PC-9 (cell line): ENCODE measurements around the gene SMIM43. TPM values are rescaled to one million over a fixed set of nuclear protein-coding genes. Genes with fewer than 3 reads are reported as not detected.

Experiments used
- BruUV-seq: library from RNA; stranded (reverse); fragments of 400-500 nt; replicated peaks from 2 replicates; lab custom pipeline; 2021; lab: Mats Ljungman, UMichigan
- CTCF ChIA-PET: fragments of 300-600 bp; sonication (Branson Sonifier 250); formaldehyde crosslinking; loops from one replicate; lab custom pipeline; 2022; ENCODE audit warnings: antibody characterized with exemption; lab: Charles Lee
- POLR2A ChIA-PET: fragments of 300-600 bp; sonication (Branson Sonifier 250); formaldehyde crosslinking; loops from one replicate; lab custom pipeline; 2022; ENCODE audit warnings: antibody characterized with exemption; ENCODE audit not compliant: unreplicated experiment; lab: Charles Lee
- DNase-seq, 2 experiments: peaks; one replicate each; pipeline versions ENCODE4 v3.0.0 to v3.0.0-alpha.2; 2015 to 2022; ENCODE audit warnings: mixed read lengths in 1 of 2
- H2AFZ ChIP-seq: fragments of 200-600 bp; sonication (generic); 2 replicates; pipeline ENCODE4 v1.8.1; 2017; ENCODE audit warnings: antibody characterized with exemption
- H3F3A ChIP-seq: fragments of 200-600 bp; sonication (generic); 2 replicates; pipeline ENCODE4 v1.8.1; 2017; ENCODE audit warnings: antibody characterized with exemption, mild to moderate bottlenecking, low read depth; ENCODE audit not compliant: insufficient read depth
- H3K27ac ChIP-seq: fragments of 200-600 bp; sonication (generic); 2 replicates; pipeline ENCODE4 v1.6.1; 2016; ENCODE audit warnings: mixed run types
- H3K27me3 ChIP-seq: fragments of 200-600 bp; sonication (generic); 2 replicates; pipeline ENCODE4 v1.6.1; 2016; ENCODE audit warnings: low read depth, mixed run types; ENCODE audit not compliant: insufficient read depth
- H3K36me3 ChIP-seq: fragments of 200-600 bp; sonication (generic); 2 replicates; pipeline ENCODE4 v1.6.1; 2016; ENCODE audit warnings: low read depth, mixed run types
- H3K4me1 ChIP-seq: fragments of 200-600 bp; sonication (generic); replicated peaks from 2 replicates; pipeline ENCODE4 v1.6.1; 2016; ENCODE audit warnings: mixed run types; ENCODE audit not compliant: insufficient read depth
- H3K4me2 ChIP-seq: fragments of 200-600 bp; sonication (generic); 2 replicates; pipeline ENCODE4 v1.6.1; 2017; ENCODE audit warnings: mixed run types
- H3K4me3 ChIP-seq: fragments of 200-600 bp; sonication (generic); 2 replicates; pipeline ENCODE4 v1.6.1; 2016; ENCODE audit warnings: mixed run types
- H3K79me2 ChIP-seq: fragments of 200-600 bp; sonication (generic); 2 replicates; pipeline ENCODE4 v1.6.1; 2017; ENCODE audit warnings: low read depth, mixed run types
- H3K9me2 ChIP-seq: fragments of 200-600 bp; sonication (generic); 2 replicates; pipeline ENCODE4 v1.8.1; 2017; ENCODE audit warnings: mild to moderate bottlenecking; ENCODE audit not compliant: insufficient read depth
- H3K9me3 ChIP-seq: fragments of 200-600 bp; sonication (generic); 2 replicates; pipeline ENCODE4 v1.8.1; 2016; ENCODE audit warnings: low read depth; ENCODE audit not compliant: insufficient read depth
- H4K20me1 ChIP-seq: fragments of 200-600 bp; sonication (generic); 2 replicates; pipeline ENCODE4 v1.8.1; 2017; ENCODE audit not compliant: insufficient read depth
- EZH2 ChIP-seq: fragments of 200-600 bp; sonication (generic); IDR thresholded peaks from 2 replicates; pipeline ENCODE4 v1.8.0; 2017; ENCODE audit warnings: antibody characterized with exemption, low read depth
- intact Hi-C: fragments of 100-400 bp; cut with micrococcal nuclease; formaldehyde crosslinking; loops from one replicate; pipeline ENCODE4 v1.10.0; 2022; ENCODE audit not compliant: unreplicated experiment
- total RNA-seq: library from RNA; stranded (reverse); gene quantifications from 2 replicates; pipeline ENCODE4 v1.2.3, GENCODE V29; 2021
- TF ChIP-seq, protein P1 (sequence below): fragments of 200-600 bp; sonication (generic); conservative IDR thresholded peaks from 2 replicates; pipeline ENCODE4 v1.6.1; 2017; ENCODE audit warnings: mixed run types, antibody characterized with exemption, mild to moderate bottlenecking, moderate library complexity

The SMIM43 gene
- total RNA-seq, 1 experiment from 2014 or later: not detected

DNA sequence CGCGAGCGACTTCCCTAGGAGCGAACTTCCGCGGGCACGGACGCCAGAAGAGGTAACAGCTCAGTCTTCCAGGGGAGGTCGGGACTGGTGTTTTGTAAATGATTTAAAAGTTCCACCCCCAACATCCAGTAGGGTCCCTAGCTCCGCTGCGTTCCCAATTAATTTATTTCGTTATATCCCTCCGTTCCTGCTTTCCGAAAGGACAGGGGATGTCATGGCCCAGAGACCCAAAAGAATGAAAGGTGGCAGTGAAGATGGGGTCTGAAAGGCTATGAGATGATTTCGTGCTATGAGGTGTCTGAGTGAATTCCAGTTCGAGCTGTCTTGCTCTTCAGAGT lies 373 bp upstream of the SMIM43 start:
- H3K4me3 ChIP-seq: no peak overlapping the region

DNA sequence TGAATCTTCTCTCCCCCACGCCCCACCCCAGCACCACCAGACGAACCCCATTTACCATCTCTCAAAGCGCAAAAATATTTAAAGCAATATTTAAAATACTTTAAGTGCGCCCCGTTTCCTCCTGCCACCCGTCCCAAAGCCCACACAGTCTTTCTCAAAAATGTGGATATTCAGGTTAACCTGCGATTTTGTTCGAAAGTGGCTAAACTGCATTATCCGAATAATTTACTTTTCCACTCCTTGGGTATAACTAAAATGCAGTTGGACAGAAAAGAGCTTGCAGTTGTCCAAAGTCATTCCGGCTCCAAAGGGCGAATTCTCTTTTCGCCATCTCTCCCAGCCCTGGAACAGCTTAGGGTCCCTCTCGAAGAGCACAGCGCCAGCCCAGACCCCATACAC lies 662 bp downstream of the SMIM43 start:
- intact Hi-C loops: no loop called here
- Histone ChIP-seq H3K4me2 (no peak overlapping the region), H3K4me1 (peaks cover 7% of the 10 kb centered on the region), H4K20me1 (no peaks in the 10 kb centered on the region), H3F3A (no peaks in the 10 kb centered on the region), H3K27me3 (no peaks in the 10 kb centered on the region), H3K79me2 (no peaks in the 10 kb centered on the region), H3K4me3 (no peak overlapping the region), H3K9me3 (peaks cover 5% of the 10 kb centered on the region; the same call in 1 of the 2 replicates), H3K27ac (no peak overlapping the region), H2AFZ (no peak overlapping the region), H3K9me2 (no peaks in the 10 kb centered on the region), H3K36me3 (peaks cover under 1% of the 10 kb centered on the region; the same call in 1 of the 2 replicates)
- TF ChIP-seq, protein P1, sequence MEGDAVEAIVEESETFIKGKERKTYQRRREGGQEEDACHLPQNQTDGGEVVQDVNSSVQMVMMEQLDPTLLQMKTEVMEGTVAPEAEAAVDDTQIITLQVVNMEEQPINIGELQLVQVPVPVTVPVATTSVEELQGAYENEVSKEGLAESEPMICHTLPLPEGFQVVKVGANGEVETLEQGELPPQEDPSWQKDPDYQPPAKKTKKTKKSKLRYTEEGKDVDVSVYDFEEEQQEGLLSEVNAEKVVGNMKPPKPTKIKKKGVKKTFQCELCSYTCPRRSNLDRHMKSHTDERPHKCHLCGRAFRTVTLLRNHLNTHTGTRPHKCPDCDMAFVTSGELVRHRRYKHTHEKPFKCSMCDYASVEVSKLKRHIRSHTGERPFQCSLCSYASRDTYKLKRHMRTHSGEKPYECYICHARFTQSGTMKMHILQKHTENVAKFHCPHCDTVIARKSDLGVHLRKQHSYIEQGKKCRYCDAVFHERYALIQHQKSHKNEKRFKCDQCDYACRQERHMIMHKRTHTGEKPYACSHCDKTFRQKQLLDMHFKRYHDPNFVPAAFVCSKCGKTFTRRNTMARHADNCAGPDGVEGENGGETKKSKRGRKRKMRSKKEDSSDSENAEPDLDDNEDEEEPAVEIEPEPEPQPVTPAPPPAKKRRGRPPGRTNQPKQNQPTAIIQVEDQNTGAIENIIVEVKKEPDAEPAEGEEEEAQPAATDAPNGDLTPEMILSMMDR: no peak
- no peak for TF ChIP-seq EZH2
- no TSS peak for BruUV-seq
- DNase-seq: no peak
- CTCF ChIA-PET: no interaction called here
- POLR2A ChIA-PET: no interaction called here

More for the DNA sequence above, 373 bp upstream of the SMIM43 start:
- TF ChIP-seq, protein P1: no peak
- no peak for TF ChIP-seq EZH2
- no peaks in the 10 kb centered on the region for H3F3A ChIP-seq
- POLR2A ChIA-PET: no interaction called here
- no peaks in the 10 kb centered on the region for H3K79me2 ChIP-seq
- CTCF ChIA-PET: no interaction called here
- H2AFZ ChIP-seq: no peak overlapping the region
- intact Hi-C loops: no loop called here
- H3K9me2 ChIP-seq: no peaks in the 10 kb centered on the region
- BruUV-seq: no TSS peak
- no peaks in the 10 kb centered on the region for H4K20me1 ChIP-seq
- no peak for DNase-seq
- H3K4me2 ChIP-seq: no peak overlapping the region
- H3K36me3 ChIP-seq: no peaks in the 10 kb centered on the region
- no peaks in the 10 kb centered on the region for H3K27me3 ChIP-seq
- H3K27ac ChIP-seq: no peak overlapping the region
- H3K4me1 ChIP-seq: peaks cover 16% of the 10 kb centered on the region
- no peaks in the 10 kb centered on the region; the same call in 1 of the 2 replicates for H3K9me3 ChIP-seq

DNA sequence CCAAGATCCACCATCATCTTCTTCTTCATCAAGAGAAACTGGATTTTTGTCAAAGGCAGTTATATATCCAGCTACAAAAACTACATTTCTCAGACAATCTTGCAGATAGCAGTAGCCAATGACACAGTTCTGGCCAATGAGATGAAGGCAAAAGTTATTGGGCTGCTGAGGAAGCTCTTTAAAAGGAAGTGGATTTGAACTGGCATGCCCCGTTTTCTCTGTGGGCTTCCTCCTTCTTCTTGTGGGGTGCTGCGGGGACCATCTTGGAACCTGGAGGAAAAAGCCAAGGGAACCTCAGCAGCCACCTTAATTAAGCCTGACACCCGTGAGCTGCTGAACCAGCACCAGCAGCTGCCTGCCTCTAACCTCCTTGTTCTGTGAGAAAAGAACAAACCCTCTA lies 4.8 kb downstream of the SMIM43 start:
- POLR2A ChIA-PET: interaction anchor here (0.6 kb wide), 1 partner anchor 1512 kb away, joined by 8 read pairs; no protein-coding TSS in a partner anchor
- H3K27ac ChIP-seq: no peak overlapping the region; the same call in 1 of the 2 replicates

More for the DNA sequence above, 4.8 kb downstream of the SMIM43 start:
- peaks cover 3% of the 10 kb centered on the region; the same call in 1 of the 2 replicates for H3K9me2 ChIP-seq
- H3K27me3 ChIP-seq: no peaks in the 10 kb centered on the region
- peaks cover 11% of the 10 kb centered on the region for H3K4me1 ChIP-seq
- peaks cover 14% of the 10 kb centered on the region for H3K9me3 ChIP-seq
- 0 out of 2 replicates have a peak overlapping the region, but pooled peaks have one; percentile 24 for H2AFZ ChIP-seq
- DNase-seq: no peak
- no peaks in the 10 kb centered on the region for H3F3A ChIP-seq
- H3K79me2 ChIP-seq: no peaks in the 10 kb centered on the region
- no peak overlapping the region for H3K4me3 ChIP-seq
- peaks cover 6% of the 10 kb centered on the region; the same call in 1 of the 2 replicates for H3K36me3 ChIP-seq
- TF ChIP-seq EZH2: no peak
- TF ChIP-seq, protein P1: no peak
- no TSS peak for BruUV-seq
- H3K4me2 ChIP-seq: no peak overlapping the region
- intact Hi-C loops: no loop called here
- CTCF ChIA-PET: no interaction called here
- no peaks in the 10 kb centered on the region for H4K20me1 ChIP-seq
